ENCODE measurements around the gene UMAD1.

DNA sequence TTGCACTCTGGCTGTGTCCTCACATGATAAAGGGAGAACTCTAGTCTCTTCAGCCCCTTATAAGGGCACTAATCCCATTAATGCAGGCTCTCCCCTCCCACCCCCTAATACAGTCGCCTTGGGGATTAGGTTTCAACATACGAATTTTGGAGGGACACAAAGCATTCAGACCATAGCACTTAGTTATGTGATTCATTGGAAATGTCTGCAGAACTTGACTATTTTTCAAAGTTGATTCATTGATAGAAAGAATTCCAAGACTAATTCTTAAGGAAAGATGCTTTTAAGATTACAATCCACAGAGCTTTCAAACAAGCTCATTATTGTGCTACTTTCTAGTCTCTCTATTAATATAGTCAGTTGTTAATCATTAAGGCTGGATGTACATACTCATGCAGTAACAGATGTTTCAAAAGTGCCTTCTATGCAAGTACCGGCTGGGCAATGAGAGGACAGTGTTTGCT, 163.2 kb downstream of the UMAD1 start:
- TF ChIP-seq, protein P1, sequence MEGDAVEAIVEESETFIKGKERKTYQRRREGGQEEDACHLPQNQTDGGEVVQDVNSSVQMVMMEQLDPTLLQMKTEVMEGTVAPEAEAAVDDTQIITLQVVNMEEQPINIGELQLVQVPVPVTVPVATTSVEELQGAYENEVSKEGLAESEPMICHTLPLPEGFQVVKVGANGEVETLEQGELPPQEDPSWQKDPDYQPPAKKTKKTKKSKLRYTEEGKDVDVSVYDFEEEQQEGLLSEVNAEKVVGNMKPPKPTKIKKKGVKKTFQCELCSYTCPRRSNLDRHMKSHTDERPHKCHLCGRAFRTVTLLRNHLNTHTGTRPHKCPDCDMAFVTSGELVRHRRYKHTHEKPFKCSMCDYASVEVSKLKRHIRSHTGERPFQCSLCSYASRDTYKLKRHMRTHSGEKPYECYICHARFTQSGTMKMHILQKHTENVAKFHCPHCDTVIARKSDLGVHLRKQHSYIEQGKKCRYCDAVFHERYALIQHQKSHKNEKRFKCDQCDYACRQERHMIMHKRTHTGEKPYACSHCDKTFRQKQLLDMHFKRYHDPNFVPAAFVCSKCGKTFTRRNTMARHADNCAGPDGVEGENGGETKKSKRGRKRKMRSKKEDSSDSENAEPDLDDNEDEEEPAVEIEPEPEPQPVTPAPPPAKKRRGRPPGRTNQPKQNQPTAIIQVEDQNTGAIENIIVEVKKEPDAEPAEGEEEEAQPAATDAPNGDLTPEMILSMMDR (IDR thresholded peaks at IDR 0.05) = no peak
- no peak for TF ChIP-seq POLR2A (IDR thresholded peaks at IDR 0.05)

Data from thyroid gland (tissue), 4 donors.